Measurements from ENCODE around the gene SPATA31E1.
"Not testable (repeated sequence)": the region's sequence is repeated elsewhere in the genome, so short reads cannot be mapped to it uniquely, and the experiment has no call there.

SPATA31E1 gene

GRCh38 chr9:87886210-87886932, 3.7 kb downstream of the SPATA31E1 start:
- no peak for DNase-seq

- no peak for DNase-seq
Measured at GRCh38 chr9:87886933-87887505, 4.3 kb downstream of the SPATA31E1 start.

GRCh38 chr9:87887661-87888480, 5.2 kb downstream of the SPATA31E1 start:
- no peak for DNase-seq

DNA sequence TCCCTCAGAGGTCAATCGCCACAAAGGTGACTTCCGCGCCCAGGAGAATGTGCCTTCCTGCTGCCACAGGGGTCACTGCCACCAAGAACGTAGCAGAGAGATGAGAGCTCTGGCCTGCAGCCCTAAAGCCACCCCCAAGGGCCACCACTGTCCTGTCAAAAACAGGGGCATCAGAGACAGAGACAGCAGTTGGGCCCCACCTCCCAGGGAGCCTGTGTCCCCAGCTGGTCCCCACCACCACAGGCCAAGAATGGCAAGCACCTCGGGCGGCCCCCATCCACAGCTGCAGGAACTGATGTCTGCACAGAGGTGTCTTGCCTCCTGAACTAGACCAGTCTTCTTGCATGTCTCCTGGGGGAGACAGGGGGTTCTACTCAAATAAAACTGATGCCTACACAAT, 5.8 kb downstream of the SPATA31E1 start:
- no peak for DNase-seq

- DNase-seq: no peak
Measured at GRCh38 chr9:87889065-87889881, 6.6 kb downstream of the SPATA31E1 start.

- DNase-seq: no peak
Measured at GRCh38 chr9:87889882-87890252, 7.2 kb downstream of the SPATA31E1 start.

DNA sequence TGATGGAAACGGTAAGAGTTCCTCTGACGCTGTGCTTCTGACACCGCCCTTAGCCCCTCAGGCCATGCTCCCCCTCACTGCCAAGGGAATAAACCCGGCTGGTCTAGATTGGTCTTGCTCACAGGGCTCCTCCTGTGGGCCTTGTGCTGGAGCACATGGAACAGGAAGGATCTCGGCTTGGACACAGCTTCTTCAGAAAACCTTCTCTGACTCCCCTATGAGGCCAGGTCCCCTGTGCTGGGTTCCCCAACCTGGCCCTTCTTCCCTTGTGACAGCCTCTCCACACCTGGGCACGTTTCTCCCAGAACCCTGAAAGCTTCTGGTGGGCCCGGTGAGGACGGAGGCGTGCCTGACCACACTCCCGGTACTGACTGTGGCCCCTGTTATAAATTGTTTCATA, 8.2 kb downstream of the SPATA31E1 start:
- DNase-seq: no peak

DNA sequence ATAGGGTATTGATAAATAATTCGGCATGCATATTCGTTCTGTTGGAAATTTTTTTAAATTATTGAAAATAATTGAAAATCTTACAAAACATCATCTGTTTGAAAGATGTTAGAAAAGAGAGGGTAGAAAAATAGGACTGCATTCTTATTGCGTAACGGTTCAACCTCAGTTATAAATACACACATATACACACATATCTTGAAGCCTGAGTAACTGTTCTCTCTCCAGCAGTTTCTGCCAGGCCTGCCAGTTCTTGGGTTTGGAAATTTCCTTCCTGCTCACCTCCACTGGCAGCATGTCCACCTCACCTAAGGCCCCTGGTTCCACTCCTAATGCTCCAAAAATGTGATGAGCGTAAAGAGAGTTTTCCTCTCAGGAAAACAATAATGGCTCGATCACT, 9.1 kb downstream of the SPATA31E1 start:
- DNase-seq: no peak

- no peak for DNase-seq
Measured at GRCh38 chr9:87892956-87893355, 10.3 kb downstream of the SPATA31E1 start.

GRCh38 chr9:87894998-87895625, 12.4 kb downstream of the SPATA31E1 start:
- DNase-seq: no peak

- no peak for DNase-seq
Measured at GRCh38 chr9:87896891-87897290, 14.2 kb downstream of the SPATA31E1 start.

DNA sequence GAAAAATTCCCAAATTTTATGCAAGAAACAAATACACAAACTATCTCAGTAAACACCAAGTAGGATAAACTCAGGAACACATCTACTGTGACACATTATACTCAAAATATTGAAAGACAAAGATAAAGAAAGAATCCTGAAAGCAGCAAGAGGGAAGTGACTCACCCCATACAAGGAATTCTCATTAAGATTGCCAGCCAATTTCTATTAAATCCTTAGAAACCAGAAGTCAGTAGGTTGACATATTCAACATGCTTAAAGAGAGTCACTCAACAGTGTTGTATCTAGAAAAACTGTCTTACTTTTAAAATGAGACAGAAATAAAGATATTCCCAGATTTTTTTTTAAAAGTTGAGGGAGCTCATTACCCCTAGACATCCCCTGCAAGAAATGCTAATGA, 15.5 kb downstream of the SPATA31E1 start:
- no peak for DNase-seq

GRCh38 chr9:87902371-87902770, 19.7 kb downstream of the SPATA31E1 start:
- DNase-seq: not testable (repeated sequence)

- no peak for DNase-seq
Measured at GRCh38 chr9:87909310-87910041, 26.8 kb downstream of the SPATA31E1 start.

GRCh38 chr9:87910821-87911220, 28.1 kb downstream of the SPATA31E1 start:
- DNase-seq: no peak

- not testable (repeated sequence) for DNase-seq
Measured at GRCh38 chr9:87917662-87918061, 35.0 kb downstream of the SPATA31E1 start, which contains the start of gene SPATA31C1. SPATA31C1 (plus strand) TSS chr9:87917962.

DNA sequence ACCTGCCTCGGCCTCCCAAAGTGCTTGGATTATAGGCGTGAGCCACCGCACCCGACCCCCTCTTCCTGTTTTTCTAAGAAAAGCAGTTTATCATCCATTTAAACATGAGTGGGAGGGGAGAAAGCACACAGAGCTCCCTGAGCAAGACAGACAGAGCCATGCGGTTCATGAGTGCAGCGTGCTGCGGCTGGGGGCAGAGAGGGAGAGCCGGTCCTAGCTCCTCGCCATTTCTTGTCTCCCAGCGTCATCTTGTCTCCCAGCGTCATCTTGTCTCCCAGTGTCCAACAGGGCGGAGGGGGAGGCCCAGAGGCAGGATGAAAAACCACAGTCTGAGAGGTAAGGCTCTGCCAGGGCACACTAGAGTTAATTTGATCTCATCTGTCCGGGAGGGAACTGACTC, 36.3 kb downstream of the SPATA31E1 start:
- DNase-seq: not testable (repeated sequence)

GRCh38 chr9:87921561-87921960, 38.9 kb downstream of the SPATA31E1 start:
- DNase-seq: not testable (repeated sequence)

- peak; percentile 63 for DNase-seq
Measured at GRCh38 chr9:87923012-87923411, 40.3 kb downstream of the SPATA31E1 start.

- not testable (repeated sequence) for DNase-seq
Measured at GRCh38 chr9:87924851-87925250, 42.2 kb downstream of the SPATA31E1 start.

GRCh38 chr9:87929152-87929551, 46.5 kb downstream of the SPATA31E1 start:
- not testable (repeated sequence) for DNase-seq

DNA sequence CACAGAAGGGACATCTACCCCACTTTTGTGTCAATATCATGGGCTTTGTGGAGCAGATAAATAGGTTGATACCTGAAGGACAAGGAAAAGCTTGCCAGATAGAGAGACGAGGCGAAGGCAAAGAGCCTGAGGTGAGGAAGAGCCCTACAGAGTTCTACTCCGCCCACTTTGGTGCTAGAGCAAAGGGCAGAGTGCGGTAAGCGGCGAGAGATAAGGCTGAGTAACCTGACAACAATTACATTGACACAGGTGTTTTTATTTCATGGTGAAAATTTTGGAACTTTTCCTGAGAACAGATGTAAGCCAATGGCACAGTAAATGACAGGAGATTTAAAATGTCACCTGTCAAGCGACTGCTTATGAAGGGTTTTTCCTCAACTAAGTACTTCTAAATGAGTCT, 51.8 kb downstream of the SPATA31E1 start:
- DNase-seq: not testable (repeated sequence)

Measured in activated CD4-positive, alpha-beta T cell treated with anti-CD3 and anti-CD28 coated beads, Interleukin-2, amount 50 U/mL, for 16 hours (primary cell).